Hepatocyte (in vitro differentiated cells): ENCODE data around the gene MAPK6.

Source experiments
- EZH2phosphoT487 ChIP-seq: fragments of 200-600 bp; sonication (generic); IDR thresholded peaks from one replicate; pipeline ENCODE4 v1.6.1; 2018; ENCODE audit warnings: antibody characterized with exemption, mild to moderate bottlenecking, low read depth, moderate library complexity; ENCODE audit not compliant: unreplicated experiment, severe bottlenecking
- TF ChIP-seq, protein P1 (sequence below): fragments of 200-600 bp; sonication (generic); IDR thresholded peaks from 2 replicates; pipeline ENCODE4 v1.5.1; 2016; ENCODE audit warnings: antibody characterized with exemption, mild to moderate bottlenecking; ENCODE audit not compliant: poor library complexity

DNA sequence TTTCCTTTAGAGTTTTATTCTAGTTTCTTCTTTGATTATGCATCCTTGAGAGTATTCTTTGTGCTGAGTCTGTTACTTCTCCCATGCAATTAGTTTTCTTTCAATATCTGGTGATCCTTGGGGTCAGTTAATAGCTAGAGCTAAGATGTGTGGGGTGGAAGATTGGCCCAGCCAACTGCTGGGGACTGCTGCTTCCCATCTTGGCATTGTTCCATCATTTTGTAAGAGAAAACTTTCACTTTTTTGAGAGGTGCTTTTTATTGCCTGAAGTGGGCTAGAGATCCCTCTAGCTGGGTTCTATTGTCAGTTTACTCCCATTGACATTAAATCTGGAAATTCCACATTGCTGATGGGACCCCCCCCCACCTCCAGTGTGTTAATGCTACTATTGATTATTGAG, 78.2 kb downstream of the MAPK6 start:
- TF ChIP-seq, protein P1, sequence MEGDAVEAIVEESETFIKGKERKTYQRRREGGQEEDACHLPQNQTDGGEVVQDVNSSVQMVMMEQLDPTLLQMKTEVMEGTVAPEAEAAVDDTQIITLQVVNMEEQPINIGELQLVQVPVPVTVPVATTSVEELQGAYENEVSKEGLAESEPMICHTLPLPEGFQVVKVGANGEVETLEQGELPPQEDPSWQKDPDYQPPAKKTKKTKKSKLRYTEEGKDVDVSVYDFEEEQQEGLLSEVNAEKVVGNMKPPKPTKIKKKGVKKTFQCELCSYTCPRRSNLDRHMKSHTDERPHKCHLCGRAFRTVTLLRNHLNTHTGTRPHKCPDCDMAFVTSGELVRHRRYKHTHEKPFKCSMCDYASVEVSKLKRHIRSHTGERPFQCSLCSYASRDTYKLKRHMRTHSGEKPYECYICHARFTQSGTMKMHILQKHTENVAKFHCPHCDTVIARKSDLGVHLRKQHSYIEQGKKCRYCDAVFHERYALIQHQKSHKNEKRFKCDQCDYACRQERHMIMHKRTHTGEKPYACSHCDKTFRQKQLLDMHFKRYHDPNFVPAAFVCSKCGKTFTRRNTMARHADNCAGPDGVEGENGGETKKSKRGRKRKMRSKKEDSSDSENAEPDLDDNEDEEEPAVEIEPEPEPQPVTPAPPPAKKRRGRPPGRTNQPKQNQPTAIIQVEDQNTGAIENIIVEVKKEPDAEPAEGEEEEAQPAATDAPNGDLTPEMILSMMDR, result no peak
- no peak for TF ChIP-seq EZH2phosphoT487
